K562 (cell line): ENCODE data around the gene LCTL. TPM values are rescaled to one million over a fixed set of nuclear protein-coding genes. Genes with fewer than 3 reads are reported as not detected.

Source experiments
- BCOR ChIP-seq: fragments of 450-650 bp; IDR thresholded peaks from 2 replicates; pipeline ENCODE4 v1.6.1; 2016
- CREB5 ChIP-seq: fragments of 250-450 bp; sonication (Bioruptor Pico); IDR thresholded peaks from 2 replicates; pipeline ENCODE4 v1.5.0; 2020; ENCODE audit warnings: mild to moderate bottlenecking
- HDAC2 ChIP-seq: fragments of 450-650 bp; IDR thresholded peaks from 2 replicates; pipeline ENCODE4 v1.6.1; 2016; ENCODE audit warnings: mild to moderate bottlenecking
- HLTF ChIP-seq: fragments of 450-650 bp; IDR thresholded peaks from 2 replicates; pipeline ENCODE4 v1.6.1; 2016
- HNRNPH1 ChIP-seq: fragments of 200-400 bp; formaldehyde crosslinking; optimal IDR thresholded peaks from 2 replicates; pipeline ENCODE3; 2017; ENCODE audit warnings: low read depth, mild to moderate bottlenecking, low read length, moderate library complexity
- KAT8 ChIP-seq: fragments of 450-650 bp; IDR thresholded peaks from 2 replicates; pipeline ENCODE4 v1.6.1; 2016; ENCODE audit warnings: low read depth, mild to moderate bottlenecking
- KDM2B ChIP-seq: fragments of 250-450 bp; sonication (Bioruptor Pico); IDR thresholded peaks from 2 replicates; pipeline ENCODE4 v1.8.0; 2021; ENCODE audit warnings: mild to moderate bottlenecking, moderate library complexity
- KLF13 ChIP-seq: fragments of 450-650 bp; IDR thresholded peaks from 2 replicates; pipeline ENCODE4 v1.6.1; 2016; ENCODE audit warnings: missing genetic modification characterization, low read depth, mild to moderate bottlenecking, missing compliant biosample characterization, moderate library complexity, borderline replicate concordance
- LEF1 ChIP-seq: fragments of 450-650 bp; IDR thresholded peaks from 2 replicates; pipeline ENCODE4 v1.6.1; 2016; ENCODE audit warnings: mild to moderate bottlenecking
- RBM17 ChIP-seq: fragments of 200-400 bp; formaldehyde crosslinking; IDR thresholded peaks from 2 replicates; pipeline ENCODE4 v1.6.1; 2017; ENCODE audit warnings: low read depth, mild to moderate bottlenecking, low read length, borderline replicate concordance
- YBX1 ChIP-seq: fragments of 450-650 bp; IDR thresholded peaks from 2 replicates; pipeline ENCODE4 v1.7.1; 2016; ENCODE audit warnings: mild to moderate bottlenecking
- ZNF12 ChIP-seq: sonication (generic); formaldehyde crosslinking; IDR thresholded peaks from 2 replicates; pipeline ENCODE4 v1.4.0; 2020; ENCODE audit warnings: mild to moderate bottlenecking, missing genetic modification reagents
- ZNF143 ChIP-seq: sonication (generic); formaldehyde crosslinking; IDR thresholded peaks from 2 replicates; pipeline ENCODE4 v1.9.0; 2022; ENCODE audit warnings: mild to moderate bottlenecking, missing genetic modification reagents
- ZNF408 ChIP-seq: fragments of 250-450 bp; sonication (Bioruptor Pico); IDR thresholded peaks from 2 replicates; pipeline ENCODE4 v1.4.0; 2020; ENCODE audit warnings: low read depth, mild to moderate bottlenecking, moderate library complexity
- ZNF589 ChIP-seq: fragments of 200-800 bp; sonication (Bioruptor generic); IDR thresholded peaks from 2 replicates; pipeline ENCODE4 v1.6.1; 2016; ENCODE audit warnings: low read depth, missing genetic modification characterization, missing compliant biosample characterization
- ZNF778 ChIP-seq: fragments of 450-650 bp; formaldehyde crosslinking; IDR thresholded peaks from 2 replicates; pipeline ENCODE4 v1.4.0; 2020; ENCODE audit warnings: mild to moderate bottlenecking, moderate library complexity
- polyA plus RNA-seq, 8 experiments: library from polyadenylated mRNA; depleted of rRNA in 4 of 8; stranded (reverse) in 5 of 8; unstranded in 3 of 8; fragments of >200 nt; fragmentation: Nextera tagmentation in 2 of 8; fragmentation: Illumina TruSeq in 1 of 8; extraction: Ambion mirVana in 2 of 8; extraction: Trizol in 1 of 8; gene quantifications; 2 replicates each; pipeline versions ENCODE4 v1.2.1 to v1.2.3, GENCODE V29; 2011 to 2014; ENCODE audit warnings: inconsistent platforms in 1 of 8, missing spikeins in 1 of 8
- total RNA-seq, 7 experiments: library from RNA; depleted of rRNA in 6 of 7; stranded (reverse); fragments of >200 nt in 6 of 7; fragmentation: Illumina TruSeq in 2 of 7; extraction: Trizol in 2 of 7; gene quantifications; 2 replicates each; pipeline versions ENCODE4 v1.2.1 to v1.2.3, GENCODE V29; 2011 to 2021; ENCODE audit warnings: low replicate concordance in 1 of 7
- TF ChIP-seq, protein P1 (sequence below): fragments of 200-600 bp; sonication (generic); IDR thresholded peaks from one replicate; pipeline ENCODE4 v1.6.1; 2012; ENCODE audit warnings: mild to moderate bottlenecking, low read depth, low read length, inconsistent platforms

The LCTL gene
- total and polyA plus RNA-seq, 9 of the 15 experiments (the other 6 are each of a cell fraction or from before 2014, with no cell fraction given) = 0.08 to 0.31 (median 0.17) TPM; not detected in 6

- no peak for TF ChIP-seq HLTF
- no peak for TF ChIP-seq KDM2B (CRISPR knock-in tag)
- no peak for TF ChIP-seq HNRNPH1
- TF ChIP-seq ZNF408 (CRISPR knock-in tag) = no peak
- no peak for TF ChIP-seq KAT8
- TF ChIP-seq YBX1 = no peak
- no peak for TF ChIP-seq BCOR
- TF ChIP-seq ZNF589 (CRISPR knock-in tag) = no peak
- TF ChIP-seq ZNF778 = no peak
- peak; percentile 37; the same call in 1 of the 2 replicates for TF ChIP-seq ZNF143 (CRISPR knock-in tag)
- TF ChIP-seq, protein P1, sequence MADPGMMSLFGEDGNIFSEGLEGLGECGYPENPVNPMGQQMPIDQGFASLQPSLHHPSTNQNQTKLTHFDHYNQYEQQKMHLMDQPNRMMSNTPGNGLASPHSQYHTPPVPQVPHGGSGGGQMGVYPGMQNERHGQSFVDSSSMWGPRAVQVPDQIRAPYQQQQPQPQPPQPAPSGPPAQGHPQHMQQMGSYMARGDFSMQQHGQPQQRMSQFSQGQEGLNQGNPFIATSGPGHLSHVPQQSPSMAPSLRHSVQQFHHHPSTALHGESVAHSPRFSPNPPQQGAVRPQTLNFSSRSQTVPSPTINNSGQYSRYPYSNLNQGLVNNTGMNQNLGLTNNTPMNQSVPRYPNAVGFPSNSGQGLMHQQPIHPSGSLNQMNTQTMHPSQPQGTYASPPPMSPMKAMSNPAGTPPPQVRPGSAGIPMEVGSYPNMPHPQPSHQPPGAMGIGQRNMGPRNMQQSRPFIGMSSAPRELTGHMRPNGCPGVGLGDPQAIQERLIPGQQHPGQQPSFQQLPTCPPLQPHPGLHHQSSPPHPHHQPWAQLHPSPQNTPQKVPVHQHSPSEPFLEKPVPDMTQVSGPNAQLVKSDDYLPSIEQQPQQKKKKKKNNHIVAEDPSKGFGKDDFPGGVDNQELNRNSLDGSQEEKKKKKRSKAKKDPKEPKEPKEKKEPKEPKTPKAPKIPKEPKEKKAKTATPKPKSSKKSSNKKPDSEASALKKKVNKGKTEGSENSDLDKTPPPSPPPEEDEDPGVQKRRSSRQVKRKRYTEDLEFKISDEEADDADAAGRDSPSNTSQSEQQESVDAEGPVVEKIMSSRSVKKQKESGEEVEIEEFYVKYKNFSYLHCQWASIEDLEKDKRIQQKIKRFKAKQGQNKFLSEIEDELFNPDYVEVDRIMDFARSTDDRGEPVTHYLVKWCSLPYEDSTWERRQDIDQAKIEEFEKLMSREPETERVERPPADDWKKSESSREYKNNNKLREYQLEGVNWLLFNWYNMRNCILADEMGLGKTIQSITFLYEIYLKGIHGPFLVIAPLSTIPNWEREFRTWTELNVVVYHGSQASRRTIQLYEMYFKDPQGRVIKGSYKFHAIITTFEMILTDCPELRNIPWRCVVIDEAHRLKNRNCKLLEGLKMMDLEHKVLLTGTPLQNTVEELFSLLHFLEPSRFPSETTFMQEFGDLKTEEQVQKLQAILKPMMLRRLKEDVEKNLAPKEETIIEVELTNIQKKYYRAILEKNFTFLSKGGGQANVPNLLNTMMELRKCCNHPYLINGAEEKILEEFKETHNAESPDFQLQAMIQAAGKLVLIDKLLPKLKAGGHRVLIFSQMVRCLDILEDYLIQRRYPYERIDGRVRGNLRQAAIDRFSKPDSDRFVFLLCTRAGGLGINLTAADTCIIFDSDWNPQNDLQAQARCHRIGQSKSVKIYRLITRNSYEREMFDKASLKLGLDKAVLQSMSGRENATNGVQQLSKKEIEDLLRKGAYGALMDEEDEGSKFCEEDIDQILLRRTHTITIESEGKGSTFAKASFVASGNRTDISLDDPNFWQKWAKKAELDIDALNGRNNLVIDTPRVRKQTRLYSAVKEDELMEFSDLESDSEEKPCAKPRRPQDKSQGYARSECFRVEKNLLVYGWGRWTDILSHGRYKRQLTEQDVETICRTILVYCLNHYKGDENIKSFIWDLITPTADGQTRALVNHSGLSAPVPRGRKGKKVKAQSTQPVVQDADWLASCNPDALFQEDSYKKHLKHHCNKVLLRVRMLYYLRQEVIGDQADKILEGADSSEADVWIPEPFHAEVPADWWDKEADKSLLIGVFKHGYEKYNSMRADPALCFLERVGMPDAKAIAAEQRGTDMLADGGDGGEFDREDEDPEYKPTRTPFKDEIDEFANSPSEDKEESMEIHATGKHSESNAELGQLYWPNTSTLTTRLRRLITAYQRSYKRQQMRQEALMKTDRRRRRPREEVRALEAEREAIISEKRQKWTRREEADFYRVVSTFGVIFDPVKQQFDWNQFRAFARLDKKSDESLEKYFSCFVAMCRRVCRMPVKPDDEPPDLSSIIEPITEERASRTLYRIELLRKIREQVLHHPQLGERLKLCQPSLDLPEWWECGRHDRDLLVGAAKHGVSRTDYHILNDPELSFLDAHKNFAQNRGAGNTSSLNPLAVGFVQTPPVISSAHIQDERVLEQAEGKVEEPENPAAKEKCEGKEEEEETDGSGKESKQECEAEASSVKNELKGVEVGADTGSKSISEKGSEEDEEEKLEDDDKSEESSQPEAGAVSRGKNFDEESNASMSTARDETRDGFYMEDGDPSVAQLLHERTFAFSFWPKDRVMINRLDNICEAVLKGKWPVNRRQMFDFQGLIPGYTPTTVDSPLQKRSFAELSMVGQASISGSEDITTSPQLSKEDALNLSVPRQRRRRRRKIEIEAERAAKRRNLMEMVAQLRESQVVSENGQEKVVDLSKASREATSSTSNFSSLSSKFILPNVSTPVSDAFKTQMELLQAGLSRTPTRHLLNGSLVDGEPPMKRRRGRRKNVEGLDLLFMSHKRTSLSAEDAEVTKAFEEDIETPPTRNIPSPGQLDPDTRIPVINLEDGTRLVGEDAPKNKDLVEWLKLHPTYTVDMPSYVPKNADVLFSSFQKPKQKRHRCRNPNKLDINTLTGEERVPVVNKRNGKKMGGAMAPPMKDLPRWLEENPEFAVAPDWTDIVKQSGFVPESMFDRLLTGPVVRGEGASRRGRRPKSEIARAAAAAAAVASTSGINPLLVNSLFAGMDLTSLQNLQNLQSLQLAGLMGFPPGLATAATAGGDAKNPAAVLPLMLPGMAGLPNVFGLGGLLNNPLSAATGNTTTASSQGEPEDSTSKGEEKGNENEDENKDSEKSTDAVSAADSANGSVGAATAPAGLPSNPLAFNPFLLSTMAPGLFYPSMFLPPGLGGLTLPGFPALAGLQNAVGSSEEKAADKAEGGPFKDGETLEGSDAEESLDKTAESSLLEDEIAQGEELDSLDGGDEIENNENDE = no peak
- TF ChIP-seq RBM17 = no peak
- no peak for TF ChIP-seq ZNF12 (CRISPR knock-in tag)
- TF ChIP-seq KLF13 (tag) = no peak
- no peak for TF ChIP-seq LEF1
- TF ChIP-seq HDAC2 = no peak
- no peak for TF ChIP-seq CREB5 (CRISPR knock-in tag)
These were observed 37.7 kb upstream of the LCTL start (continued) for GRCh38 chr15:66603301-66604179.
